HG03460 (cell line): ENCODE results near the gene OR10H4.
"Not testable (repeated sequence)": the region's sequence is repeated elsewhere in the genome, so short reads cannot be mapped to it uniquely, and the experiment has no call there.

Source experiments
- ATAC-seq: cut with Tn5 transposase; IDR thresholded peaks from one replicate; pipeline ENCODE4 v1.9.1; 2021; ENCODE audit not compliant: unreplicated experiment

Gene OR10H4

GRCh38 chr19:15936950-15937349 is 11.9 kb upstream of the OR10H4 start:
- no peak for ATAC-seq

GRCh38 chr19:15937771-15938170 is 11.0 kb upstream of the OR10H4 start:
- no peak for ATAC-seq

GRCh38 chr19:15944401-15944800 is 4.4 kb upstream of the OR10H4 start:
- ATAC-seq = no peak

- no peak for ATAC-seq
Observed at GRCh38 chr19:15945301-15945700, 3.5 kb upstream of the OR10H4 start.

- no peak for ATAC-seq
Observed at GRCh38 chr19:15954820-15955219, 6.0 kb downstream of the OR10H4 start.

- no peak for ATAC-seq
Observed at GRCh38 chr19:15962319-15962718, 13.5 kb downstream of the OR10H4 start.

- no peak for ATAC-seq
Observed at GRCh38 chr19:15964231-15964630, 15.4 kb downstream of the OR10H4 start.

GRCh38 chr19:15971224-15971780 is 22.5 kb downstream of the OR10H4 start:
- no peak for ATAC-seq

GRCh38 chr19:15972043-15972442 is 23.2 kb downstream of the OR10H4 start:
- not testable (repeated sequence) for ATAC-seq

GRCh38 chr19:15974856-15975255 is 26.0 kb downstream of the OR10H4 start:
- no peak for ATAC-seq

GRCh38 chr19:15976836-15977689 is 28.3 kb downstream of the OR10H4 start:
- no peak for ATAC-seq

- no peak for ATAC-seq
Observed at GRCh38 chr19:15977690-15978089, 28.9 kb downstream of the OR10H4 start.

GRCh38 chr19:15979293-15979692 is 30.5 kb downstream of the OR10H4 start:
- no peak for ATAC-seq

GRCh38 chr19:15985831-15986230 is 37.0 kb downstream of the OR10H4 start:
- not testable (repeated sequence) for ATAC-seq

GRCh38 chr19:15986701-15987100 is 37.9 kb downstream of the OR10H4 start:
- ATAC-seq = no peak

- no peak for ATAC-seq
Observed at GRCh38 chr19:15989889-15990288, 41.1 kb downstream of the OR10H4 start.

GRCh38 chr19:15991602-15992001 is 42.8 kb downstream of the OR10H4 start:
- ATAC-seq = no peak

GRCh38 chr19:15992014-15992413 is 43.2 kb downstream of the OR10H4 start:
- ATAC-seq = no peak

- no peak for ATAC-seq
Observed at GRCh38 chr19:15995536-15995935, 46.7 kb downstream of the OR10H4 start.

- no peak for ATAC-seq
Observed at GRCh38 chr19:15998166-15998565, 49.4 kb downstream of the OR10H4 start.
